Activated CD8-positive, alpha-beta memory T cell treated with anti-CD3 and anti-CD28 coated beads, Interleukin-2, amount 10 ng/mL, durations not matched to agents 7 days and 5 days (primary cell): Measurements from ENCODE around the gene SIAH1. TPM values are rescaled to one million over a fixed set of nuclear protein-coding genes. Genes with fewer than 3 reads are reported as not detected.
"Not testable (repeated sequence)": the region's sequence is repeated elsewhere in the genome, so short reads cannot be mapped to it uniquely, and the experiment has no call there.

ENCODE experiments used
- ATAC-seq: fragments of 150-1000 bp; cut with Tn5 transposase; one replicate; pipeline ENCODE4 v1.10.0; 2021; ENCODE audit warnings: moderate library complexity
- CTCF ChIA-PET: fragments of 350-600 bp; sonication (Branson Sonifier 250); formaldehyde crosslinking; loops from one replicate; lab custom pipeline; 2021; ENCODE audit warnings: antibody characterized with exemption; lab: Charles Lee
- DNase-seq: peaks from one replicate; pipeline ENCODE4 v3.0.0-alpha.2; 2020
- H3K27ac Mint-ChIP-seq: one replicate; pipeline ENCODE4 v1.8.0; 2021; ENCODE audit warnings: mild to moderate bottlenecking, mixed read lengths
- H3K27me3 Mint-ChIP-seq: one replicate; pipeline ENCODE4 v1.8.0; 2021; ENCODE audit warnings: mixed read lengths
- H3K36me3 Mint-ChIP-seq: one replicate; pipeline ENCODE4 v1.8.0; 2021; ENCODE audit warnings: mild to moderate bottlenecking, mixed read lengths
- H3K4me1 Mint-ChIP-seq: one replicate; pipeline ENCODE4 v1.8.0; 2021; ENCODE audit warnings: mixed read lengths
- H3K4me3 Mint-ChIP-seq: one replicate; pipeline ENCODE4 v1.8.0; 2021; ENCODE audit warnings: mild to moderate bottlenecking, moderate library complexity, mixed read lengths
- H3K9me3 Mint-ChIP-seq: one replicate; pipeline ENCODE4 v1.8.0; 2022; ENCODE audit warnings: low read depth, mixed read lengths
- total RNA-seq, 2 experiments: library from RNA; stranded (reverse); gene quantifications; one replicate each; pipeline ENCODE4 v1.2.3, GENCODE V29; 2021

Gene SIAH1
- total RNA-seq, 2 experiments from 2014 or later, result 15.5 to 17.6 TPM

GRCh38 chr16:48329138-48329537 lies 56.1 kb downstream of the SIAH1 start:
- CTCF ChIA-PET, result no interaction called here
- ATAC-seq, result no peak
- H3K9me3 Mint-ChIP-seq, result no peaks in the 10 kb centered on the region
- peaks cover 7% of the 10 kb centered on the region for H3K36me3 Mint-ChIP-seq
- H3K27ac Mint-ChIP-seq, result no peak overlapping the region
- no peak for DNase-seq
- peaks cover 2% of the 10 kb centered on the region for H3K4me1 Mint-ChIP-seq
- H3K27me3 Mint-ChIP-seq, result no peaks in the 10 kb centered on the region
- H3K4me3 Mint-ChIP-seq, result no peak overlapping the region

GRCh38 chr16:48326915-48327314 lies 58.3 kb downstream of the SIAH1 start:
- Mint-ChIP-seq H3K4me1 (peaks cover 5% of the 10 kb centered on the region), H3K27me3 (no peaks in the 10 kb centered on the region), H3K27ac (no peak overlapping the region), H3K4me3 (no peak overlapping the region), H3K9me3 (no peaks in the 10 kb centered on the region), H3K36me3 (peaks cover 9% of the 10 kb centered on the region)
- CTCF ChIA-PET, result interaction anchor here (0.9 kb wide), 1 partner anchor 296 kb away, joined by 3 read pairs; no protein-coding TSS in a partner anchor
- DNase-seq (no peak), ATAC-seq (no peak)

GRCh38 chr16:48323783-48324775 lies 61.1 kb downstream of the SIAH1 start:
- no peak for DNase-seq
- Mint-ChIP-seq H3K27ac (no peak overlapping the region), H3K9me3 (no peaks in the 10 kb centered on the region), H3K27me3 (no peaks in the 10 kb centered on the region), H3K4me1 (peaks cover 10% of the 10 kb centered on the region), H3K36me3 (peaks cover 9% of the 10 kb centered on the region), H3K4me3 (no peak overlapping the region)
- CTCF ChIA-PET, result interaction anchor here (0.8 to 1.4 kb wide), 2 partner anchors 92 to 299 kb away, joined by 3 read pairs; no protein-coding TSS in a partner anchor
- no peak for ATAC-seq

- Mint-ChIP-seq H3K4me3 (no peak overlapping the region), H3K27ac (no peak overlapping the region), H3K36me3 (peaks cover 13% of the 10 kb centered on the region), H3K4me1 (peaks cover 25% of the 10 kb centered on the region), H3K27me3 (no peaks in the 10 kb centered on the region), H3K9me3 (no peaks in the 10 kb centered on the region)
- CTCF ChIA-PET, result interaction anchor here (1.1 to 2.2 kb wide), 3 partner anchors 10 to 32 kb away, joined by 4 to 5 read pairs (median 5); no protein-coding TSS in a partner anchor
- no peak for ATAC-seq
- no peak for DNase-seq
Observed at GRCh38 chr16:48321317-48322036, 63.7 kb downstream of the SIAH1 start.

- DNase-seq, result peak; percentile 52
- peak overlapping the region; percentile 26 for H3K4me3 Mint-ChIP-seq
- CTCF ChIA-PET, result interaction anchor here (0.6 to 2.0 kb wide), 7 partner anchors 15 to 312 kb away, joined by 3 to 7 read pairs (median 3); no protein-coding TSS in a partner anchor
Observed at GRCh38 chr16:48318630-48319029, 66.6 kb downstream of the SIAH1 start.

GRCh38 chr16:48317614-48318315 lies 67.4 kb downstream of the SIAH1 start:
- H3K27me3 Mint-ChIP-seq, result no peaks in the 10 kb centered on the region
- H3K4me3 Mint-ChIP-seq, result peak overlapping the region; percentile 39

More at GRCh38 chr16:48318630-48319029, 66.6 kb downstream of the SIAH1 start:
- H3K27ac Mint-ChIP-seq, result peak overlapping the region; percentile 84
- no peaks in the 10 kb centered on the region for H3K27me3 Mint-ChIP-seq
- peaks cover 24% of the 10 kb centered on the region for H3K4me1 Mint-ChIP-seq
- no peaks in the 10 kb centered on the region for H3K9me3 Mint-ChIP-seq
- peak; percentile 74 for ATAC-seq
- peaks cover 24% of the 10 kb centered on the region for H3K36me3 Mint-ChIP-seq

GRCh38 chr16:48317026-48317425 lies 68.2 kb downstream of the SIAH1 start:
- H3K36me3 Mint-ChIP-seq, result peaks cover 39% of the 10 kb centered on the region
- no peak for DNase-seq
- peaks cover 24% of the 10 kb centered on the region for H3K4me1 Mint-ChIP-seq
- no peaks in the 10 kb centered on the region for H3K27me3 Mint-ChIP-seq
- CTCF ChIA-PET, result interaction anchor here (1.3 to 2.0 kb wide), 2 partner anchors 85 to 307 kb away, joined by 3 to 6 read pairs; no protein-coding TSS in a partner anchor
- H3K9me3 Mint-ChIP-seq, result peaks cover 11% of the 10 kb centered on the region
- no peak for ATAC-seq
- H3K4me3 Mint-ChIP-seq, result no peak overlapping the region
- H3K27ac Mint-ChIP-seq, result no peak overlapping the region

More at GRCh38 chr16:48317614-48318315, 67.4 kb downstream of the SIAH1 start:
- Mint-ChIP-seq H3K4me1 (peaks cover 24% of the 10 kb centered on the region), H3K9me3 (peaks cover 6% of the 10 kb centered on the region), H3K36me3 (peaks cover 31% of the 10 kb centered on the region), H3K27ac (peak overlapping the region; percentile 84)
- DNase-seq (peak; percentile 69), ATAC-seq (peak; percentile 57)
- CTCF ChIA-PET, result interaction anchor here (1.0 to 2.0 kb wide), 4 partner anchors 36 to 312 kb away, joined by 3 to 6 read pairs (median 4); no protein-coding TSS in a partner anchor

- not testable (repeated sequence) for ATAC-seq, H3K27ac Mint-ChIP-seq, H3K4me3 Mint-ChIP-seq, DNase-seq, H3K27me3 Mint-ChIP-seq
- Mint-ChIP-seq H3K36me3 (peaks cover 68% of the 10 kb centered on the region), H3K4me1 (peaks cover 18% of the 10 kb centered on the region), H3K9me3 (peaks cover 21% of the 10 kb centered on the region)
- CTCF ChIA-PET, result interaction anchor here (1.3 kb wide), 1 partner anchor 15 kb away, joined by 3 read pairs; no protein-coding TSS in a partner anchor
Observed at GRCh38 chr16:48313905-48314304, 71.3 kb downstream of the SIAH1 start.

- ATAC-seq (no peak), DNase-seq (no peak)
- Mint-ChIP-seq H3K4me1 (peaks cover 4% of the 10 kb centered on the region), H3K27ac (no peak overlapping the region), H3K27me3 (no peaks in the 10 kb centered on the region), H3K9me3 (peaks cover 21% of the 10 kb centered on the region), H3K4me3 (no peak overlapping the region), H3K36me3 (peaks cover 82% of the 10 kb centered on the region)
- CTCF ChIA-PET, result interaction anchor here (0.7 to 0.8 kb wide), 2 partner anchors 11 to 312 kb away, joined by 4 read pairs; no protein-coding TSS in a partner anchor
Observed at GRCh38 chr16:48310908-48311641, 74.1 kb downstream of the SIAH1 start.
